Measurements from ENCODE around the gene FPR1.

FPR1 gene, protein sequence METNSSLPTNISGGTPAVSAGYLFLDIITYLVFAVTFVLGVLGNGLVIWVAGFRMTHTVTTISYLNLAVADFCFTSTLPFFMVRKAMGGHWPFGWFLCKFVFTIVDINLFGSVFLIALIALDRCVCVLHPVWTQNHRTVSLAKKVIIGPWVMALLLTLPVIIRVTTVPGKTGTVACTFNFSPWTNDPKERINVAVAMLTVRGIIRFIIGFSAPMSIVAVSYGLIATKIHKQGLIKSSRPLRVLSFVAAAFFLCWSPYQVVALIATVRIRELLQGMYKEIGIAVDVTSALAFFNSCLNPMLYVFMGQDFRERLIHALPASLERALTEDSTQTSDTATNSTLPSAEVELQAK
- 0 reads per million in 2 donors for total RNA-seq

DNA sequence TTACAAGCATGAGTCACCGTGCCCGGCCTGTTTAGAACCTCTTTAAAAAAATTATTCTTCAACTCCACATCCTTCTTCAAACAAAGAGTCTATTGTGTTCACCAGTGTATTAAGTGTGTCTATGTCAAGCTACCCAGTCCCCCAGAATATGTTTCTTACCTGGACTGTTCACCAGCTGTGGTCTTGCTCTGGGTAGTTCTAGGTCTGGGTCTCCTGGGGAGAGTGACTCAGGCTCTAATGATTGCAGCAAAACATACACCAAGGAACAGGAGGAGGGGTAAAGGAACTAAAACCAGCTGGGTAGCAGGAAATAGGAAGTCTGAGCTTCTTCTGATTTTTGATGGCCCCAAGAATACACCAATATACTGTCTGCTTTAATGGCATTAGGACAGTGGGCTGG, at the start of gene FPR1:
Gene FPR1, minus strand, starts transcription at position 224 of the 400 bp plus-strand sequence. CDS start 4,884 bp downstream, outside the sequence.
- DNase-seq = no peak

DNA sequence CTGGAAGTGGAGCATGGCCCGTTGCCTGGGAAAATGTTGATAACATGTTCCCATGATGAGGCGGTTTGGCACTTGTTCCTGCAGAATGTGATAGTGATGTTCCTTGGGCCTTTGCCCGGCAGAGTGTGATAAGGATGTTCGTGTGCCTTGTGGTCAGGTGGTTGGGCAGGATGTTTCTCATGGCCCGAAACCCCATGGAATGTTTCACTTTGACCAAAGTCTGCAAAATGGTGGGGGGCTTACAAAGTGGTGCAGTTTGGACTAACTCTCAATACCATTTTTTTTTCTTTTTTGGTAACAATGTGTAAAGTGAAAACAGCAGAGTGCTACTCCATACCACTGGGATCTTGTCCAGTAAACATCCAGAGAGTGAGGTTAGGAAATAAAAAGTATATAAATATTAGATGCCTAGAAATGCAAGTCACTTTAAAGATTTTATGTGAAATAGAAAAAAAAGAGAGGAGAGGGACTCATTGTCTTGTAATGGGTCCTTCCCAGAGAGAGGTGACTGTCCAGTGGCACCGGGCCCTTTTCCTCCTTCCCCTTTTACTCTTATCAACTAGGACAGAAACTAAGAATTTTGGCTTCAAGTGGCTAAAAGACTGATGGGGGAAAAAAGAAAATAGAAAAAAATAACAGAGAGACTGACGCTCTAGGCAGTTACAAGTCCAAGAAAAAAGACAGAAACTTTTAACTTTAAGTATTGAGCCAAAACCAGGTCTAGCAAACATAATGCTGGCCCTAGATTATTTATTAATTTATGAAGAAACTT, 49.0 kb upstream of the FPR1 start:
- DNase-seq = no peak

DNA sequence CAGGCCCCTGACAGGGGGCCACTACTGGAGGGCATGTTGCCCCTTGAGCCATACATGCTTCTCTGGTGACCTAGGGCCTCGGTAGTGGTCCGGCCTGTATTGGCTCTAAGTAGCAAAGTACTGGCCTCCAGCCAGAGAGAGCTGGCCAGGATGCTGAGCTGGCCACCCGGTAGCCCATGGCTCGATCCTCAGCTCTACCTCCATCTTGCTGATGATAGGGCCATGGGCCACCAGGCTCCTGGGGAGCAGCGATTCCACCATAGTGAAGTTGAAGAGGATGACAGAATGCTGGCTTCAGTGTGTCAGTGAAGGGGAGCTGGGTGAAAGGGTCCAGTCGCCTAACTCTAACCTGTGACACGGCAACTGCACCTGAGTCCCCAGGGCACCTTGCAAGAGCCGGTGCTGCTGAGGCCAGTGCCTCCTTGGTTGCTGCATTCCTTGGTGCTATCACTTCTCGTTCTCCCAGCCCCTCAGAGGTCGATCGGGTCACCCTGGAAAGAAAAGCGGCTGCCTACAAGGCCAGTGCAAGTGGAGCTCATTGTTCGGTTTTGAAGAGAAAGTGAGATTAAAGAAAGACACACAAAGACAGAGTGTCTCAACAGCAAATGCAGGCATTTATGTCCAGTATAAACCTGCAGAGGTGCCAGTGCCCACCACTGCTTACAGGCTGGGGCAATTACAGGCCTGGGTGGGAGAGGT, 48.2 kb upstream of the FPR1 start:
- no peak for DNase-seq

DNA sequence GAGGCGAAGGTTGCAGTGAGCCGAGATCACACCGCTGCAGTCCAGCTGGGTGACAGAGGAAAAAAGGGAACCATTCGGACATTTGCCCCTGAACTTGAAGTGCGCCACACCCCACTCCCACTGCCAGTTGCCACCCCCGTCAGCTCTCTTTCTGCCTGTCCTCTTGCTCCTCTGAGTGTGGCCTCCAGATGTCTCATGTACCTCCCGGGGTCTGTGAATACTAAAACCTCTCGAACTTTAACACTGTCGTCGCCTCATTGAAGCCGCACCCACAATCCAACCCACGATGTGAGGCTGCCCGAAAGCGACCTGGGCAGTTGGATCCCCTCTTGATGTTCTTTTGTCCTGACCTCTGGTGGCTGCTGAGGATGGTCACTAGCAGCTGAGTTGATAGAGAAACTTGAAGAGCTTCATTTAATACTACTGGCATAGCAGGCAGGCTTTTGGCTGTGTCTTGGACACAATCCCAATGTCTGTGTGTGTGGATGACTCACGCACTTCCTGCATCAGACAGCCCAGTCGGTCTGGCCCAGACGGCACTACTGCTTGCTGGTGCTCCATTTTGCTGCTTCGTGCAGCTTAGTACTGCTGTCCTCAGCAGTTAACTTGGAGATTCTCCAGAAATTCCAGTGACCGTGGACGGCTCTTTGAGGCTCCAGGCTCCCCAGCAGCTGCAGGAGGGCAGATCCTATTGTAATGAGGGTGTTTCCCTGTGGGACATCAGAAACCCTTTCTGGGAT, 47.5 kb upstream of the FPR1 start:
- DNase-seq = no peak

DNA sequence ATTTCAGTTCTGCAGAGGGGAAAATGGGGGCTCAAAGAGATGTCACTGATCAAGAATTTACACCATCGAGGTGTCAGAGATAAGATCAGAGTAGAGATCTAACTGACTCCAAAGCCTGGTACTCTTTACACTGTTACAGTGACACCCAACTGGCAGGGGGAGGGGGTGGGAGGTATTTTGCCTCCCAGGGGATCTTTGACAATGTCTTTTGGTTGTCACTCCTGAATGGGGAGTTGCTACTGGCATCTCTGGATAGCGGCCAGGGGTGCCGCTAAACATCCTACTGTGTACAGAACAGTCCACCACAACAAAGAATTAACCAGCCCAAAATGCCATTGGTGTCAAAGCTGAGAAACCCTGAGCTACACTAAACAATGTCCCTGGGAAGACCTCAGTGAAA, 46.4 kb upstream of the FPR1 start:
- no peak for DNase-seq

DNA sequence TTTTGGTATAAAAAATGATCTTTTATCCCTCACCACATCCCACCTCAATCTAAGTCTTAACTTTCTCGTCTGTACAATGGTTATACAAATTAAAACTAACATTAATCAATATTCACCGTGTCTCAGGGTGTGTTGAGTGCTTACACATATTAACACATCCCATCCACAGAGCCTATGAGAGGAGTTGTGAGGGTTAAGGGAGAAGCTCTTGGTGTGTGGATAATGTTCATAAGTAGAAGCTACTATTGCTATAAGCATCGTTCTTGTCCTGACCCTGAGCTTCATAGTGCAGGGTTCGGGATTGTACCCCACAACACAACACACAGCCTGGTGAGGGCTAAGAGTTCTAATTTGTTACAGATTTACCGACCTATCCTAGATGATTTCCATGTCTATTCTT, 45.8 kb upstream of the FPR1 start:
- no peak for DNase-seq

DNA sequence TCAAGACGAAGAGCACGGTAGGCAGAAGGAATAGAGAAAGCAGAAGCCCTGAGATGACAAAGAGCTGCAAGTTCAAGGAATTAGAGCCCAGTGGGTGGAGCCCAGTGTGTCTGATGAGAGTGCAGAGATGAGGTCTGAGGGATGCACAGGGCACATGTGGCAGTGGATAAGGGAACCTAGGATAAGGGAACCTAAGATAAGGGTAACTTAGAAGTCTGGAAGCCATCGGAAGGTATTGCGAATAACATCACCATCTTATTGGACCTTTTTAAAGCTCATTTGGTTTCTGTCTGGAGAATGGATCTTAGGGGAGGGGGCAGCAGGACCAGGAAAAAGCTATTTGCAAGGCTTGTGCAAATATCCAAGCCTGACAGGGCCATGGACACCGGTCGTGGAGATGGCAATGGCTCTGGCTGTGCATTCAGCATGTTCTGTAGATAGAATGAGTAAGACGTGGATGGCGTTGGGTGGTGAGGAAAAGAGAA, 44.6 kb upstream of the FPR1 start:
- no peak for DNase-seq

DNA sequence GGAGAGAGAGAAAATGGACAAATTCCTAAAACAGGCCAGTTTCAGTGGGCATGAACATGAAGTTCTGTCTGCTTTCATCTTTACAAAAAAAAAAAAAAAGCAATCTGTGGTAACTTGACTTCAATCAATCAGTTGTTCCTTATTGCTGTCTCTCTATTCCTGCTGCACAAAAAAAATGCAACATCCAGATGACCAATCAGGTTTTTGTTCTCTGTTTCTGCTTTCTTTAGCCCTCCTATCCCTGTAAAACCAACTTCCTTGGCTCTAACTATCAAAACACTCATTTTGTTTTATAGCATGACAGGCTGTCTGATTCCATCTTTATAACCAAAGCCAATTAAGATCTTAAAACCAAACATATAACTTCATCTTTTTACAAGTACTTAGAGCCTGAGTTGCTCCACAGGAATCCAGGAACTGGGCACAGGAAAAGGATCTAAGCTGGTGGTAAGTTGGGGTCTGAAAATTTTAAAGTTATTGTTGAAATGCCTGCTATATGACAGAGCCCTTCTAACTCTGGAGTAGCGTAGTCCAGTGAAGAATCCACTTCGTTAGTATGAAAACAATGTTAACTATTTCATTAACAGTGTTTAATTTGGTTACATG, 43.3 kb upstream of the FPR1 start, which contains the start of gene FPR3:
Gene FPR3, plus strand, starts transcription at position 273 of the 606 bp plus-strand sequence. CDS start 28,592 bp downstream, outside the sequence.
- DNase-seq = no peak

DNA sequence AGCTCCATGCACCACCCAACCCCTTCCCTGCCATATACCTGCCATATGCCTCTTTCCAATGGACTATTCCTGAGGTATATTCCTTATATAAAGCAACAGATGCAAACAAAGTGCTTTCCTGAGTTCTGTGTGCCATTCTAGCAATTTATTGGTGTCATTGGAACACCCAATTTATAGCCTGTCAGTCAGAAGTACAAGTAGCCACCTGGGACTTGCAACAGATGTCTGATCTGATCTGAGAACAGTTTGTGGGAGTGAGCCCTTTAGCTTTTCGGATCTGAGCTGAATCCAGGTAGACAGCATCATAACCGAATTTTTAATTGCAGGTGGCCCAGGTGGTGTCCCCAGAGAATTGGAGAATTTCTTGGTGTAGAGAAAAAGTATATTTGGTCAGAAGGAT, 42.3 kb upstream of the FPR1 start:
- no peak for DNase-seq

DNA sequence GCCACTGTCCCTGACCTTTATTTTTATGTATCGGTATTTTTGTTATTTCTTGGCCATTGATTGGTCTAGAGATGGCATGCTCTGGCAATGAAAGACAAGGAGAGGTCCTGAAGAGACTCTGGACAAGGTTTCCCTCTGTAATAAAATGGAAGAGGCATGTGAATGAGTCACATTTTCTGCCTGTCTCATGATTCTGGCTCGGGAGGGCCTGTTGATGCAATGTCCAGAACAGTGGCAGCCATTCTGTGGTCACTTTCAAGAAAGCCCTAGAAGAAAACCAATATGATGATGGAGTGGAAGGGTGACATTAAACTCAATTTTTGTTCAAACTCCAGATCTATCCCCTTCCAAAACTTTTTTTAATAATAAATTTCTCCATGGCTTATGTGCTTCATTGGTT, 41.3 kb upstream of the FPR1 start:
- no peak for DNase-seq

DNA sequence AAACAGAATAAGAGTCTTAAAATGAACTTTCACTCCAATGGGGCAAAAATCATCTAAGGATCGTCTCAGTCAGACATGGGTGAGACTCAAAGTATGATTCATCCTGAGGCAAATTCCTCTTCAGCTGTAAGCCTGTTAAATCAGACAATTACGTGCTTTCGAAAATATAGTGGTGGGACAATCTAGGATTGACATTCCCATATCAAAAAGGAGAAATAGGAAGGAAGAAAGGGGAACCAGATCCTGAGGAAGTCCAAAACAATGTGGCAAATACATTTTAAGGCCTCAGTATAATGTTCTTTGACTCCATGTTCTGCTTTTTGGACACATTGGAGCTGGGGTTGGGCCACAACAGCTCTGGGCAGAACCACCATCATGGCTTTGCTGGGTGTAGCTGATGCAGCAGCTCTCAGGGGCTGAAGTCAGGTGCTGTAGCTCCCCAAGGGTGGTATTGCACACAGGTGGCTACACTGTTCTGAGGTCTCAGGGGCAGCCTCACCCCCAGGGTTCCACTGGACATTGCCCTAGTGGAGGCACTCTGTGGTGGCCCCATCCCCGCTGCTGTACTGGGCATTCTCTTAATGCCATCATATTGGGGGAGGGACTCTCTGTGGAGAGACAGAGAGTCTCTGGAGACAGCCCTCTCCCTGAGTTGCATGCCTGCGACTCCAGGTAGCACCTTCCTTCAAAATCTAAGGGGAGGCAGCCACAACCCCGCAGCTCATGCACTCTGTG, 37.5 kb upstream of the FPR1 start:
- no peak for DNase-seq

DNA sequence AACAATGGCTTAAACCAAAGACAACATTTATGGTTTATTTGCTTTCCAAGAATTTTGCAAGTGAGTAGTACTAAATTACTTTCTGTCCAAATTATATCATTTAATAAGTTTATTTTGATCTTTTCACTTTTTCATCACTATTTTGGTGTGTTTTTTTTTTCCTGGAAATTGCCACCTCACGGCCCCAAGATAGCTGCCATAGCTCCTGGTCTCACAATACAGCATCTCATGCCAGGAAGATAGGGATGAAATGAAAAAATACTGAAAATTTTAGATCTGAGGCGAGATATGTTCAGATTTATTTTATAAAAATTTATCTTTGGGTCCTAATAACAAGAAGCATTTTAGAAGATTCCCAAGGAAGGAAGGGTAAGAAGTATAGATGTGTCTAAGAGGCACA, 36.4 kb upstream of the FPR1 start:
- no peak for DNase-seq

DNA sequence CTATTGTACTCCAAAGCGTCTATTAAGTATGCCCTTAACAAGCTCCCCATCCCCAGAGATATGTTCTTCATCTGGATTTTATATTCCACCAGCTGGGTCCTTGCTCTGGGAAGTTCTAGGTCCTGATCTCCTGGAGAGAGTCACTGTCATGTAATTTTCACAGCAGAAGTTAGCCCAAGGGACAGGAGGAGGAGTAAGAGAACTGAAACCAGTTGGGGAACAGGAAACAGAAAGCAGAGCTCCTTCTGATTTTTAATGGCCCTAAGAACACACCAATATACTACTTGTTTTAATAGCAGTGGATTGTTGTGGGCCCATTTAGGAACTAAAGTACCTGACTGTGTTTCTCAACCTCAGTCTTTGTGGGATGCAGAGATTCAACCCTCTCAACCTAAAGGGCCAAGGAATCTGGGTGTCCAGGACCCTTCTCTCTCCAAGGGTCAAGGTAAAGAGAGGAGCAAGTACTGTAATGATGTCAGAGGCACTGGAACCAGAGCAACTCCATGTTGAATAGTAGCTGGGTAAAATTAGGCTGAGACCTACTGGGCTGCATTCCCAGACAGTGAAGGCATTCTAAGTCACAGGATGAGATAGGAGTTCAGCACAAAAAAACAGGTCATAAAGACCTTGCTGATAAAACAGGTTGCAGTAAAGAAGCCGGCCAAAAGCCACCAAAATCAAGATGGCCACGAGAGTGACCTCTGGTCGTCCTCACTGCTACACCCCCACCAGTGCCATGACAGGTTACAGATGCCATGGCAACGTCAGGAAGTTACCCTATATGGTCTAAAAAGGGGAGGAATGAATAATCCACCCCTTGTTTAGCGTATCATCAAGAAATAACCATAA, 35.2 kb upstream of the FPR1 start:
- DNase-seq = no peak

DNA sequence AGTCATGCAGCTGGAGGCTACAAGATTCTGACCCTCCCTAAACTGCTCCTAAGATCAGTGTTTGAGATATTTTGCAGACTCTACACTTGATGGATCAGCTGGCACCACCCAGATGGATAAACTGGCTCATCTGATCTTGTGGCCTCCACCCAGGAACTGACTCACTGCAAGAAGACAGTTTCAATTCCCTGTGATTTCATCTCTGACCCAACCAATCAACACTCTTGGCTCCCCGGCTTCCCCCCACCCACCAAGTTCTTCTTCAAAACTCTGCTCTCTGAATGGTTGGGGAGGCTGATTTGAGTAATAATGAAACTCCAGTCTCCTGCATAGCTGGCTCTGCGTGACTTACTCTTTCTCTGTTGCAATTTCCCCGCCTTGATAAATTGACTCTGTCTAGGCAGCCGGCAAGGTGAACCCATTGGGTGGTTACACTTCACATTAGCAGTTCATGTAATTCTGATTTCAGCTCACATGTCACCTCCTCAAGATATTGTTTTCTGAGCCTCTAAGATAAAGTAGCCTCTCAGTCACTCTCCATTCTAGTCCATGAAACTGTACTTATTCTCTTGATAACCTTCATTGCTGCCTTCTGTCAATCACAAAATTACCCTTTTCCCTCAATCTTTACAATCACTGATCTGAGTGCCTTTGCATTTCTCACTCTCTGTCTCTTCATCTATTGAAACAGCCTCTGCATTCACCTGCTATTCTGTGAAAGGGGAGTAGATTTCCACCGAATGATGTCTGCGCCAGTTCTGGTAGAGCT, 33.4 kb upstream of the FPR1 start:
- no peak for DNase-seq

DNA sequence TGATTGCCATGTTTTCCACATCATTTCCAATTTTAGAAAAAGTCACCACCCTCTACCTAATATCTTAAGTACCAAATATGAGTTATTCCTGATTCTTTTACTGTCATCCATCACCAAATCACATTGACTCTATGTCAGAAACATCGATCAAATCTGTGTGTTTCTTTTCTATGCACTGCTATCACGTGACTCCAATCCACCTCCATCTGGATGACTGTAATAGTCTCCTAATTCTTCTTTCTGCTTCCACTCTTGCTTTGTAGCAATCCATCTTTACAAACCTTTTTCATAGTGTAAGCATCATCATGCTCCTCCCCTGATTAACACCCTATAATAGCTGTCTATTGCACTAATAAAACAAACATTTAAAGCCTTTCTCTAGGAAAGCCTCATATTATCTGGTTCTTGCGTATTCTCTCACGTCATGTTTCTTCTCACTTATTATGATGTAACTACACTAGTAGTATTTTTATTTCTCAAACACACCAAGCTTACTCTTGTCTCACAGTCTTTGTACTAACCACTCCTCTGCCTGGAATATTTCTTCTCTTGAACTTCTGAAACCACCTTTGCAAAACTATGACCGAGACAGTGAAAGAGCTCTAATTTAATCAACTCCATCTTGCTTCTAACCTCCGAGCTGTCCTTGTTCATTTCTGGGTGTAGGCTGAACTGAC, 32.6 kb upstream of the FPR1 start:
- no peak for DNase-seq

DNA sequence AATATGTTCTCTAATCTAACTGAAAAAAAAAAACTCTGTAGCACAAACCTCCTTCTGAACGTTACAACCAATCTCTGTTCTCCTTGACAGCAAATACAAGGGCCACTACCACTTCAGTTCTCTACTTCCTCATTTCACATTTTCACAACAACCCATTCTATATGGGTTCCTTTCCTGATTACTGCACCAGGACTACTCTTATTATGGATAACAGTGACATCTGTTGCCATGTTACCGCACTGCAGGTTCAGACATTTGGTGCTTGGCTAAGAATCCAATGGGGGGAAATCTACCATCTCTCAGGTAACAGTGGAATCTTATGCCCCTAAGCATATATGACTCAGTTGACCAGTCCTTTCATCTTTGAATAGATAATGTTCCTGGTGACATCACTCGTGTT, 31.7 kb upstream of the FPR1 start:
- DNase-seq = no peak

DNA sequence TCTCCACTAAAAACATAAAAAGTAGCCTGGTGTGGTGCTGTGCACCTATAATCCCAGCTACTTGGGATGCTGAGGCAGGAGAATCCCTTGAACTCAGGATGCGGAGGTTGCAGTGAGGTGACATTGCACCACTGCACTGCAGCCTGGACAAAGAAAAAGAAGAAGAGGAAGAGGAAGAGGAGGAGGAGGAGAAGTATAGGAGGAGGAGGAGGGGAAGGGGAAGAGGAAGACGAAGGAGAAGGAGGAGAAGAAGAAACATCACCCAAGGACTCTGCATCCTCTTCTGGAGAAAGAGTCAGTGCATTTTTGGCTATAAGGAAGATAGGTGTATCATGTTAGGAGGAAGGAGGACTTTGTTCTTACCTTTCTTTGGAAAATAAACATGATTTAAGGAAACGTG, 30.3 kb upstream of the FPR1 start:
- no peak for DNase-seq

DNA sequence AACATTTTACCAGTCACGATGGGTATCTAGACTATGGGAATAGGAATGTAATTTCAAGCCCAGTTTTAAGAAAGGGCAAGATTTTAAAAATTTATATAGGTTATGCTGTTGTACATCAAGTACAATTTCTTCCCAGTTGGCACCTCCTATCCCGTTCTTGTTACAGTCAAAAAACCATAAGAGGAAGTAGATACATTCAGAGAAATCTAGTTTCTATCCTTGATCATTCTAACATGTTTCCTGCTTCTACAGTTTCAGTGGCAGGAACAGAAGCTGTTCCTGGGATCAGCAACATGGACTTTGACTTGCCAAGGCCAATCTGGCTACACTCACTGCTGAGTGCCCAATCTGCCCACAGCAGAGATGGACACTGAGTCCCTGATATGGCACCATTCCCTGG, 28.6 kb upstream of the FPR1 start:
- no peak for DNase-seq

DNA sequence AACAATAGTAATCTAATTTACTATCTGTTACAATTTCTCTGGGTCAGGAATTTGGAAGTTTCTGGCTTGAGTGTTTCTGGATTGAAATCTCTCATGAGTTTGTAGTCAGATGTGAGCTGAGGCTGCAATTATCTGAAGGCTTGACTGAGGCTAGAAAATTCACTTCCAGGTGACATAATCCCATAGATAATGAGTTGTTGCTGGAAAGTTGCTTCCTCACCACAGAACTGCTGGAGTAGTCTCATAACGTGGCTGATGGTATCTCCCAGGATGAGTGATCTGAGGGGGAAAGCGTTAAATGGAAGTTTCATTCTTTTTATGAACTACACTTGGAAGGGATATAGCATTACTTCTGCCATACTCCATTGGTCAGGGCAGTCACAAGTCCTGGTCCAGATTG, 28.0 kb upstream of the FPR1 start:
- DNase-seq = no peak
